ENCODE results near the gene LSM12. TPM values are rescaled to one million over a fixed set of nuclear protein-coding genes. Genes with fewer than 3 reads are reported as not detected.
A peak's percentile ranks its signal among the peaks of the same experiment; 100 is the strongest.

Gene LSM12
- polyA plus RNA-seq, 1 of the 3 experiments (the other 2 are of a cell fraction): 26.6 TPM

DNA sequence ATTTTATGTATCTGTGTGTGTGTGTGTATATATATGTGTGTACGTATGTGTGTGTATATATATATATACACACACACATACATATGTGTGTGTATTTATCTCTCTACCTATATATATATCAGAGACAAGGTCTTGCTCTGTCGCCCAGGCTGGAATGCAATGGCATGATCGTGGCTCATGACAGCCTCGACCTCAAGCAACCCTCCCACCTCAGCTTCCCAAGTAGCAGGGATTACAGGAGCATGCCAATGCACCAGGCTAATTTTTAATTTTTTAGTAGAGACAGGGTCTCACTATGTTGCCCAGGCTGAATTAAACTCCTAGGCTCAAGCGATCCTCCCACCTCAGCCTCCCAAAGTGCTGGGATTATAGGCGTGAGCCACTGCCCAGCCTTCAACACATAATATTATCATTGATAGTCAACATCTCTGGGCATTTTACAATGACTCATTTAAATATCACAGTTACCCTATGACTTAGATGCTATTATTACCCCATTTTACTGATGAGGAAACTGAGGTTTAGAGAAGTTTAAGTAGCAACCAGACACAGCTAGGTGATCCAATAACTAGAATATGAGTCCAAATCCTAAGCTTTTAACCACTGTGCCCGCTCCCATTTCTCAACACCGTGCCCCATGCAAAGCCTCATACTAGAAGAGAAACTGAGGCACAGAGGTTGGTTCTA lies 28.4 kb upstream of the LSM12 start:
- peak overlapping the region; percentile 87 to 92 for H3K27ac ChIP-seq (ENCODE audit: low read depth in 2 of 2, low read length in 1 of 2)
- H3K4me2 ChIP-seq: peak overlapping the region; percentile 76
- peaks cover 11 to 14% of the 10 kb centered on the region in 2 experiments; a peak in 3 of 4 replicates for H3K4me1 ChIP-seq (ENCODE audit: control insufficient read depth in 1 of 2, insufficient read depth in 2 of 2, low read depth in 1 of 2, low read length in 1 of 2)
- H3K9me3 ChIP-seq: no peaks in the 10 kb centered on the region
- H3K36me3 ChIP-seq (replicated peaks in 1 of 2; ENCODE audit: control insufficient read depth in 1 of 2, insufficient read depth in 2 of 2, low read length in 1 of 2): peaks cover 0 to 8% of the 10 kb centered on the region in 2 experiments
- POLR2A ChIA-PET: interaction anchor here (1.1 kb wide), 1 partner anchor 29 kb away, joined by 5 read pairs; the partner anchor contains the start of gene HDAC5
- WGBS (ENCODE audit: low lambda C conversion rate): 86% methylated on average over 8 of the region's 8 CpGs
- peaks cover 35% of the 10 kb centered on the region; the same call in 1 of the 2 replicates for H3K79me2 ChIP-seq (ENCODE audit: insufficient read depth)
- no peaks in the 10 kb centered on the region for H3K27me3 ChIP-seq (ENCODE audit: insufficient read depth)
- peaks cover 11% of the 10 kb centered on the region for H3F3A ChIP-seq (replicated peaks; ENCODE audit: insufficient read depth)
- no peak for TF ChIP-seq TAF1 (IDR thresholded peaks at IDR 0.05; ENCODE audit: borderline replicate concordance, low read depth, low read length)
- TF ChIP-seq, protein P1, sequence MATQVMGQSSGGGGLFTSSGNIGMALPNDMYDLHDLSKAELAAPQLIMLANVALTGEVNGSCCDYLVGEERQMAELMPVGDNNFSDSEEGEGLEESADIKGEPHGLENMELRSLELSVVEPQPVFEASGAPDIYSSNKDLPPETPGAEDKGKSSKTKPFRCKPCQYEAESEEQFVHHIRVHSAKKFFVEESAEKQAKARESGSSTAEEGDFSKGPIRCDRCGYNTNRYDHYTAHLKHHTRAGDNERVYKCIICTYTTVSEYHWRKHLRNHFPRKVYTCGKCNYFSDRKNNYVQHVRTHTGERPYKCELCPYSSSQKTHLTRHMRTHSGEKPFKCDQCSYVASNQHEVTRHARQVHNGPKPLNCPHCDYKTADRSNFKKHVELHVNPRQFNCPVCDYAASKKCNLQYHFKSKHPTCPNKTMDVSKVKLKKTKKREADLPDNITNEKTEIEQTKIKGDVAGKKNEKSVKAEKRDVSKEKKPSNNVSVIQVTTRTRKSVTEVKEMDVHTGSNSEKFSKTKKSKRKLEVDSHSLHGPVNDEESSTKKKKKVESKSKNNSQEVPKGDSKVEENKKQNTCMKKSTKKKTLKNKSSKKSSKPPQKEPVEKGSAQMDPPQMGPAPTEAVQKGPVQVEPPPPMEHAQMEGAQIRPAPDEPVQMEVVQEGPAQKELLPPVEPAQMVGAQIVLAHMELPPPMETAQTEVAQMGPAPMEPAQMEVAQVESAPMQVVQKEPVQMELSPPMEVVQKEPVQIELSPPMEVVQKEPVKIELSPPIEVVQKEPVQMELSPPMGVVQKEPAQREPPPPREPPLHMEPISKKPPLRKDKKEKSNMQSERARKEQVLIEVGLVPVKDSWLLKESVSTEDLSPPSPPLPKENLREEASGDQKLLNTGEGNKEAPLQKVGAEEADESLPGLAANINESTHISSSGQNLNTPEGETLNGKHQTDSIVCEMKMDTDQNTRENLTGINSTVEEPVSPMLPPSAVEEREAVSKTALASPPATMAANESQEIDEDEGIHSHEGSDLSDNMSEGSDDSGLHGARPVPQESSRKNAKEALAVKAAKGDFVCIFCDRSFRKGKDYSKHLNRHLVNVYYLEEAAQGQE (IDR thresholded peaks at IDR 0.05; ENCODE audit: low read depth, low read length): no peak
- CTCF ChIA-PET: interaction anchor here (1.1 to 4.7 kb wide), 5 partner anchors 10 to 29 kb away, joined by 3 to 19 read pairs (median 5); partner anchors contain the start of gene HDAC5
- H3K9me2 ChIP-seq: no peaks in the 10 kb centered on the region
- no peaks in the 10 kb centered on the region for H4K20me1 ChIP-seq (ENCODE audit: insufficient read depth)
- H3K4me3 ChIP-seq (ENCODE audit: low read depth in 2 of 2, low read length in 1 of 2): no peak overlapping the region
- no peak for DNase-seq
- H3K9ac ChIP-seq: peak overlapping the region; percentile 70; the same call in 1 of the 2 replicates
- H2AFZ ChIP-seq (ENCODE audit: low read depth): no peak overlapping the region

DNA sequence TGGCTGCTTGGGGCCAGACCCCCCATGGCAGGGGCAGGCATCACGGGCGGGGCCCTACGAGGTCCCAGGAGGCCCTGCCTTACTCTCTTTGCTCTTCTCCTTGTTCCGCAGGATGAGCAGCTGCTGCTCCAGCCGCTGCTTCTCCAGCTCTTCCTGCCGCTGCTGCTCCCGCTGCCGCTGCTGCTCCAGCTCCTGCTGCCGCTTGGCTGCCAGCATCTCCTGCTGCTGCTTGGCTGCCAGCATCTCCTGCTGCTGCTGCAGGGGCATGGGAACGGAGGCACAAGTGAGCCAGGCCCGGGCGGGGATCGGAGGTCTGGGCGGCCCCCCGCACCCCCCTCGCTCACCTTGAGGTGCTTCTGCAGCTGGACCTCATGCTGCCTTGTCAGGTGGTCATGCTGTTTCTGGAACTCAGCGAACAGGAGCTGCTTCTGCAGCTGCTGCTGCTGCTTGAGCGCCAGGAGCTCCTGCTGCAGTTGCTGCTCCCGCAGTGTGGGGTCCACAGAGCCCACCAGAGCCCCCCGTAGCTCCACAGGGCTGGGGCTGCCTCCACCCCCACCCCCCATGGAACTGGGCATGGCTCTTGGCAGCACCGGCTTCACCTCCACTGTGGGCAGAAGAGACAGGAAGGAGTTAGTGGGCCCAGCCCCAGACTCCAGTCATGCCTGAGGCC lies 26.9 kb upstream of the LSM12 start:
- no peak overlapping the region for H3K27ac ChIP-seq (ENCODE audit: low read depth in 2 of 2, low read length in 1 of 2)
- H3K27me3 ChIP-seq (ENCODE audit: insufficient read depth): no peaks in the 10 kb centered on the region
- H3K4me2 ChIP-seq: no peak overlapping the region
- ChIA-PET POLR2A (no interaction called here), CTCF (interaction anchor here (0.6 to 4.7 kb wide), 2 partner anchors 9 to 15 kb away, joined by 3 to 19 read pairs; no protein-coding TSS in a partner anchor)
- H3K79me2 ChIP-seq (ENCODE audit: insufficient read depth): peaks cover 22% of the 10 kb centered on the region; the same call in 1 of the 2 replicates
- H3K36me3 ChIP-seq (replicated peaks in 1 of 2; ENCODE audit: control insufficient read depth in 1 of 2, insufficient read depth in 2 of 2, low read length in 1 of 2): peaks cover 0 to 11% of the 10 kb centered on the region in 2 experiments
- no peak overlapping the region for H2AFZ ChIP-seq (ENCODE audit: low read depth)
- WGBS (ENCODE audit: low lambda C conversion rate): 92% methylated on average over 16 of the region's 21 CpGs
- no peak for DNase-seq
- H3K4me1 ChIP-seq (ENCODE audit: control insufficient read depth in 1 of 2, insufficient read depth in 2 of 2, low read depth in 1 of 2, low read length in 1 of 2): peaks cover 11 to 14% of the 10 kb centered on the region in 2 experiments; a peak in 3 of 4 replicates
- H4K20me1 ChIP-seq (ENCODE audit: insufficient read depth): no peaks in the 10 kb centered on the region
- no peak overlapping the region for H3K4me3 ChIP-seq (ENCODE audit: low read depth in 2 of 2, low read length in 1 of 2)
- no peak overlapping the region for H3K9ac ChIP-seq
- no peaks in the 10 kb centered on the region for H3K9me3 ChIP-seq
- no peaks in the 10 kb centered on the region for H3K9me2 ChIP-seq
- peaks cover 14% of the 10 kb centered on the region for H3F3A ChIP-seq (replicated peaks; ENCODE audit: insufficient read depth)
- TF ChIP-seq, protein P2, sequence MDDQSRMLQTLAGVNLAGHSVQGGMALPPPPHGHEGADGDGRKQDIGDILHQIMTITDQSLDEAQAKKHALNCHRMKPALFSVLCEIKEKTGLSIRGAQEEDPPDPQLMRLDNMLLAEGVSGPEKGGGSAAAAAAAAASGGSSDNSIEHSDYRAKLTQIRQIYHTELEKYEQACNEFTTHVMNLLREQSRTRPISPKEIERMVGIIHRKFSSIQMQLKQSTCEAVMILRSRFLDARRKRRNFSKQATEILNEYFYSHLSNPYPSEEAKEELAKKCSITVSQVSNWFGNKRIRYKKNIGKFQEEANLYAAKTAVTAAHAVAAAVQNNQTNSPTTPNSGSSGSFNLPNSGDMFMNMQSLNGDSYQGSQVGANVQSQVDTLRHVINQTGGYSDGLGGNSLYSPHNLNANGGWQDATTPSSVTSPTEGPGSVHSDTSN (IDR thresholded peaks at IDR 0.05): no peak
- no peak for TF ChIP-seq NRF1 (IDR thresholded peaks at IDR 0.05; ENCODE audit: low read depth, low read length)
- no peak for TF ChIP-seq EP300 (IDR thresholded peaks at IDR 0.05; ENCODE audit: borderline replicate concordance in 1 of 2, low read depth in 1 of 2, low read length in 1 of 2)
- TF ChIP-seq GABPA (IDR thresholded peaks at IDR 0.05; ENCODE audit: low read depth): no peak
- no peak for TF ChIP-seq POLR2AphosphoS5 (IDR thresholded peaks at IDR 0.05; ENCODE audit: low read depth, low read length)
- TF ChIP-seq, protein P3, sequence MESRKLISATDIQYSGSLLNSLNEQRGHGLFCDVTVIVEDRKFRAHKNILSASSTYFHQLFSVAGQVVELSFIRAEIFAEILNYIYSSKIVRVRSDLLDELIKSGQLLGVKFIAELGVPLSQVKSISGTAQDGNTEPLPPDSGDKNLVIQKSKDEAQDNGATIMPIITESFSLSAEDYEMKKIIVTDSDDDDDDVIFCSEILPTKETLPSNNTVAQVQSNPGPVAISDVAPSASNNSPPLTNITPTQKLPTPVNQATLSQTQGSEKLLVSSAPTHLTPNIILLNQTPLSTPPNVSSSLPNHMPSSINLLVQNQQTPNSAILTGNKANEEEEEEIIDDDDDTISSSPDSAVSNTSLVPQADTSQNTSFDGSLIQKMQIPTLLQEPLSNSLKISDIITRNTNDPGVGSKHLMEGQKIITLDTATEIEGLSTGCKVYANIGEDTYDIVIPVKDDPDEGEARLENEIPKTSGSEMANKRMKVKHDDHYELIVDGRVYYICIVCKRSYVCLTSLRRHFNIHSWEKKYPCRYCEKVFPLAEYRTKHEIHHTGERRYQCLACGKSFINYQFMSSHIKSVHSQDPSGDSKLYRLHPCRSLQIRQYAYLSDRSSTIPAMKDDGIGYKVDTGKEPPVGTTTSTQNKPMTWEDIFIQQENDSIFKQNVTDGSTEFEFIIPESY (IDR thresholded peaks at IDR 0.05; ENCODE audit: borderline replicate concordance, low read depth): no peak
- TF ChIP-seq RXRA (IDR thresholded peaks at IDR 0.05; ENCODE audit: borderline replicate concordance, low read depth): no peak
- no peak for TF ChIP-seq FOXJ3 (CRISPR knock-in tag; IDR thresholded peaks at IDR 0.05)
- no peak for TF ChIP-seq ELF1 (IDR thresholded peaks at IDR 0.05)
- no peak for TF ChIP-seq TEAD4 (IDR thresholded peaks at IDR 0.05; ENCODE audit: borderline replicate concordance, insufficient read depth)
- TF ChIP-seq NFIC (IDR thresholded peaks at IDR 0.05; ENCODE audit: borderline replicate concordance): no peak
- TF ChIP-seq SIN3A (IDR thresholded peaks at IDR 0.05; ENCODE audit: borderline replicate concordance, low read depth, low read length): no peak
- no peak for TF ChIP-seq SMC3 (IDR thresholded peaks at IDR 0.05; ENCODE audit: low read depth, low read length)
- no peak for TF ChIP-seq RFX5 (IDR thresholded peaks at IDR 0.05; ENCODE audit: low read length)
- TF ChIP-seq, protein P4, sequence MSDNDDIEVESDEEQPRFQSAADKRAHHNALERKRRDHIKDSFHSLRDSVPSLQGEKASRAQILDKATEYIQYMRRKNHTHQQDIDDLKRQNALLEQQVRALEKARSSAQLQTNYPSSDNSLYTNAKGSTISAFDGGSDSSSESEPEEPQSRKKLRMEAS (IDR thresholded peaks at IDR 0.05; ENCODE audit: low read depth): no peak
- TF ChIP-seq GATA2 (CRISPR knock-in tag; IDR thresholded peaks at IDR 0.05): no peak
- no peak for TF ChIP-seq CHD2 (IDR thresholded peaks at IDR 0.05; ENCODE audit: low read length, partially characterized antibody)
